WTC11 (cell line): ENCODE results near the gene AVEN. TPM values are rescaled to one million over a fixed set of nuclear protein-coding genes. Genes with fewer than 3 reads are reported as not detected.

Source experiments
- ATAC-seq: fragments of 200-7000 bp; cut with Tn5 transposase; 2 replicates; pipeline ENCODE4 v1.10.0; 2021; ENCODE audit warnings: mild to moderate bottlenecking, moderate library complexity
- CTCF ChIA-PET: fragments of 300-600 bp; sonication (Branson Sonifier 250); formaldehyde crosslinking; loops from one replicate; lab custom pipeline; 2021; ENCODE audit warnings: antibody characterized with exemption; lab: Charles Lee
- POLR2A ChIA-PET: fragments of 350-600 bp; sonication (Branson Sonifier 250); formaldehyde crosslinking; loops from one replicate; lab custom pipeline; 2021; ENCODE audit warnings: antibody characterized with exemption; lab: Charles Lee
- DNase-seq: peaks from one replicate; pipeline ENCODE4 v3.0.0; 2021; ENCODE audit warnings: low spot score
- H3K27ac Mint-ChIP-seq: 2 replicates; pipeline ENCODE4 v1.8.0; 2021; ENCODE audit warnings: mixed read lengths
- H3K27me3 Mint-ChIP-seq: 2 replicates; pipeline ENCODE4 v1.8.0; 2021; ENCODE audit warnings: low read depth, mild to moderate bottlenecking, moderate library complexity, mixed read lengths
- H3K36me3 Mint-ChIP-seq: 2 replicates; pipeline ENCODE4 v1.8.0; 2021; ENCODE audit warnings: mixed read lengths
- H3K4me1 Mint-ChIP-seq: 2 replicates; pipeline ENCODE4 v1.8.0; 2022; ENCODE audit warnings: mixed read lengths
- H3K4me3 Mint-ChIP-seq: 2 replicates; pipeline ENCODE4 v1.8.0; 2021; ENCODE audit warnings: mild to moderate bottlenecking, moderate library complexity, mixed read lengths
- H3K9me3 Mint-ChIP-seq: 2 replicates; pipeline ENCODE4 v1.8.0; 2021; ENCODE audit warnings: mixed read lengths
- E2F4 ChIP-seq: sonication (generic); formaldehyde crosslinking; IDR thresholded peaks from 2 replicates; pipeline ENCODE4 v1.8.1; 2022; ENCODE audit warnings: low read depth, mild to moderate bottlenecking, moderate library complexity, missing genetic modification reagents, borderline replicate concordance
- EMX1 ChIP-seq: fragments of 250-450 bp; sonication (Bioruptor Pico); IDR thresholded peaks from 2 replicates; pipeline ENCODE4 v1.8.0; 2021; ENCODE audit warnings: mild to moderate bottlenecking
- GTF2I ChIP-seq: fragments of 250-450 bp; sonication (Bioruptor Pico); conservative IDR thresholded peaks from 2 replicates; pipeline ENCODE4 v1.4.0; 2021; ENCODE audit warnings: mild to moderate bottlenecking
- IRF2 ChIP-seq: sonication (generic); formaldehyde crosslinking; IDR thresholded peaks from 2 replicates; pipeline ENCODE4 v1.8.0; 2022; ENCODE audit warnings: low read depth, missing genetic modification reagents, borderline replicate concordance
- NFATC4 ChIP-seq: fragments of 250-450 bp; sonication (Bioruptor Pico); IDR thresholded peaks from 2 replicates; pipeline ENCODE4 v1.9.0; 2021; ENCODE audit warnings: mild to moderate bottlenecking
- NFE2L1 ChIP-seq: sonication (generic); formaldehyde crosslinking; IDR thresholded peaks from 2 replicates; pipeline ENCODE4 v1.8.1; 2023; ENCODE audit warnings: missing genetic modification reagents
- NFYB ChIP-seq: sonication (generic); formaldehyde crosslinking; conservative IDR thresholded peaks from 2 replicates; pipeline ENCODE4 v1.8.0; 2022; ENCODE audit warnings: low read depth, missing genetic modification reagents
- NR2C2 ChIP-seq: sonication (generic); formaldehyde crosslinking; IDR thresholded peaks from 2 replicates; pipeline ENCODE4 v1.8.0; 2022; ENCODE audit warnings: mild to moderate bottlenecking, missing genetic modification reagents
- PRRX2 ChIP-seq: fragments of 250-450 bp; sonication (Bioruptor Pico); IDR thresholded peaks from 2 replicates; pipeline ENCODE4 v1.8.0; 2021; ENCODE audit warnings: mild to moderate bottlenecking
- RORB ChIP-seq: fragments of 250-450 bp; sonication (Bioruptor Pico); IDR thresholded peaks from 2 replicates; pipeline ENCODE4 v1.9.0; 2021; ENCODE audit warnings: mild to moderate bottlenecking
- SOX15 ChIP-seq: fragments of 250-450 bp; sonication (Bioruptor Pico); IDR thresholded peaks from 2 replicates; pipeline ENCODE4 v1.9.0; 2021; ENCODE audit warnings: mild to moderate bottlenecking
- TEAD4 ChIP-seq: sonication (generic); formaldehyde crosslinking; IDR thresholded peaks from 2 replicates; pipeline ENCODE4 v1.8.0; 2022; ENCODE audit warnings: mild to moderate bottlenecking, missing genetic modification reagents
- ZNF138 ChIP-seq: sonication (generic); formaldehyde crosslinking; conservative IDR thresholded peaks from 2 replicates; pipeline ENCODE4 v1.8.1; 2022; ENCODE audit warnings: mild to moderate bottlenecking, moderate library complexity, missing genetic modification reagents
- ZNF416 ChIP-seq: fragments of 250-450 bp; sonication (Bioruptor Pico); IDR thresholded peaks from 2 replicates; pipeline ENCODE4 v1.9.0; 2021; ENCODE audit warnings: mild to moderate bottlenecking, inconsistent platforms
- total RNA-seq: library from RNA; stranded (reverse); gene quantifications from 3 replicates; pipeline ENCODE4 v1.2.3, GENCODE V29; 2021
- TF ChIP-seq, protein P1 (sequence below): sonication (generic); formaldehyde crosslinking; IDR thresholded peaks from 2 replicates; pipeline ENCODE4 v1.8.0; 2022; ENCODE audit warnings: mild to moderate bottlenecking, missing genetic modification reagents
- TF ChIP-seq, protein P2 (sequence below): sonication (generic); formaldehyde crosslinking; IDR thresholded peaks from 2 replicates; pipeline ENCODE4 v1.8.1; 2023; ENCODE audit warnings: mild to moderate bottlenecking, missing genetic modification reagents
- TF ChIP-seq, protein P3 (sequence below): fragments of 250-450 bp; sonication (Bioruptor Pico); conservative IDR thresholded peaks from 2 replicates; pipeline ENCODE4 v1.9.0; 2021; ENCODE audit warnings: mild to moderate bottlenecking
- TF ChIP-seq, protein P4 (sequence below): sonication (generic); formaldehyde crosslinking; IDR thresholded peaks from 2 replicates; pipeline ENCODE4 v1.8.1; 2022; ENCODE audit warnings: mild to moderate bottlenecking, moderate library complexity, missing genetic modification reagents
- TF ChIP-seq, protein P5 (sequence below): sonication (generic); formaldehyde crosslinking; IDR thresholded peaks from 2 replicates; pipeline ENCODE4 v1.8.1; 2023; ENCODE audit warnings: mild to moderate bottlenecking, missing genetic modification reagents, moderate library complexity
- TF ChIP-seq, protein P6 (sequence below): sonication (generic); formaldehyde crosslinking; IDR thresholded peaks from 2 replicates; pipeline ENCODE4 v1.8.0; 2023; ENCODE audit warnings: mild to moderate bottlenecking, missing genetic modification reagents
- TF ChIP-seq, protein P7 (sequence below): sonication (generic); formaldehyde crosslinking; IDR thresholded peaks from 2 replicates; pipeline ENCODE4 v1.8.0; 2023; ENCODE audit warnings: missing genetic modification reagents

Gene AVEN
- total RNA-seq, 1 experiment from 2014 or later = 12.4 TPM

DNA sequence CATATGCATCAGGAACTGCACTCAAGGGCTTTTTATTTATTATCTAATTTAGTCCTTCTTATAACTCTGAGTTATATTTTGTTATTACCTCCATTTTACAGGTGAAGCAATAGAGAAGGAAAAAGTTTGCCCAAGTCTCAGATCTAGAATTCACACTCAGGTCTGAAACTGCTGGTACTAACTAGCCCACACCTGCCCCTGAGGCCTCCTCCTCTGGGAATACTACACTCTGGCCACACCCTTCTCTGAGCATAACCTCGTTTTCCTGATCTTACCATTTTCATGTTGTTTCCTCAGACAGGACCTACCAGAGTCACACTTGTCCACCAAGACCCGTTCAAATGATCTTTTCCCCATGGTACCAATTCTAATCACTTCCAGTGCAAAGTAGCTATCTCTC lies 164.8 kb downstream of the AVEN start:
- Mint-ChIP-seq H3K4me1 (peaks cover 12% of the 10 kb centered on the region), H3K36me3 (no peaks in the 10 kb centered on the region), H3K9me3 (no peaks in the 10 kb centered on the region), H3K4me3 (no peak overlapping the region), H3K27me3 (no peaks in the 10 kb centered on the region), H3K27ac (peak overlapping the region; percentile 55; the same call in 1 of the 2 replicates)
- ChIA-PET CTCF (no interaction called here), POLR2A (no interaction called here)
- TF ChIP-seq EMX1 (CRISPR knock-in tag) (no peak), GTF2I (CRISPR knock-in tag) (no peak), NFYB (CRISPR knock-in tag) (no peak)
- TF ChIP-seq, protein P1, sequence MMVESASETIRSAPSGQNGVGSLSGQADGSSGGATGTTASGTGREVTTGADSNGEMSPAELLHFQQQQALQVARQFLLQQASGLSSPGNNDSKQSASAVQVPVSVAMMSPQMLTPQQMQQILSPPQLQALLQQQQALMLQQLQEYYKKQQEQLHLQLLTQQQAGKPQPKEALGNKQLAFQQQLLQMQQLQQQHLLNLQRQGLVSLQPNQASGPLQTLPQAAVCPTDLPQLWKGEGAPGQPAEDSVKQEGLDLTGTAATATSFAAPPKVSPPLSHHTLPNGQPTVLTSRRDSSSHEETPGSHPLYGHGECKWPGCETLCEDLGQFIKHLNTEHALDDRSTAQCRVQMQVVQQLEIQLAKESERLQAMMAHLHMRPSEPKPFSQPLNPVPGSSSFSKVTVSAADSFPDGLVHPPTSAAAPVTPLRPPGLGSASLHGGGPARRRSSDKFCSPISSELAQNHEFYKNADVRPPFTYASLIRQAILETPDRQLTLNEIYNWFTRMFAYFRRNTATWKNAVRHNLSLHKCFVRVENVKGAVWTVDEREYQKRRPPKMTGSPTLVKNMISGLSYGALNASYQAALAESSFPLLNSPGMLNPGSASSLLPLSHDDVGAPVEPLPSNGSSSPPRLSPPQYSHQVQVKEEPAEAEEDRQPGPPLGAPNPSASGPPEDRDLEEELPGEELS (CRISPR knock-in tag) = no peak
- TF ChIP-seq, protein P2, sequence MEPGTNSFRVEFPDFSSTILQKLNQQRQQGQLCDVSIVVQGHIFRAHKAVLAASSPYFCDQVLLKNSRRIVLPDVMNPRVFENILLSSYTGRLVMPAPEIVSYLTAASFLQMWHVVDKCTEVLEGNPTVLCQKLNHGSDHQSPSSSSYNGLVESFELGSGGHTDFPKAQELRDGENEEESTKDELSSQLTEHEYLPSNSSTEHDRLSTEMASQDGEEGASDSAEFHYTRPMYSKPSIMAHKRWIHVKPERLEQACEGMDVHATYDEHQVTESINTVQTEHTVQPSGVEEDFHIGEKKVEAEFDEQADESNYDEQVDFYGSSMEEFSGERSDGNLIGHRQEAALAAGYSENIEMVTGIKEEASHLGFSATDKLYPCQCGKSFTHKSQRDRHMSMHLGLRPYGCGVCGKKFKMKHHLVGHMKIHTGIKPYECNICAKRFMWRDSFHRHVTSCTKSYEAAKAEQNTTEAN (CRISPR knock-in tag) = no peak
- TF ChIP-seq, protein P3, sequence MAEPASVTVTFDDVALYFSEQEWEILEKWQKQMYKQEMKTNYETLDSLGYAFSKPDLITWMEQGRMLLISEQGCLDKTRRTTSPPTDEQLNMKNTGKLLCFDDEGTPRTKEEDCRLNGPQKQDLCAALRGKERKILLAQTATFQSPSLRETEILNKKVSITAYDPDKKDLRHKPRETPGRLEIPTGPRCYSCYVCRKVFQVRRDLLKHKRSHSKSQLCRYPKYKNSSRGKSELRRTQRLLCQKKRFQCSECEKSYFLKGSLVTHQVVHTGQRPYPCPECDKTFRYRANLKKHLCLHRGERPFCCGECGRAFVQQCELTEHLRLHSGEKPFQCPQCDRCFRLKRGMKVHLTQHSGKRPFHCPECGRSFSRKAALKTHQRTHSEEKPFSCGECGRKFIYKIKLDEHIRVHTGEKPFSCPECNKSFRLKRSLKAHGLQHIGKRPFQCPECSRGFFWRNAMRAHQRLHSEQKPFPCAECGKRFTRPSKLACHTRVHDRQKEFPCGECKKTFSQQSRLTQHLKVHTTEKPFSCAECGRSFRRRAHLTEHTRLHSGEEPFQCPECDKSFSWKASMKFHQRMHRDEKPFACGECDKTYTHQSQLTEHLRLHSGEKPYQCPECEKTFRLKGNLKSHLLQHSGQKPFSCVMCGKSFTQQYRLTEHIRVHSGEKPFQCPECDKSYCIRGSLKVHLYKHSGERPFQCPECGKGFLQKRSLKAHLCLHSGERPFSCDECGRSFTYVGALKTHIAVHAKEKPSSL (CRISPR knock-in tag) = no peak
- no peak for ATAC-seq
- DNase-seq = no peak

- Mint-ChIP-seq H3K36me3 (no peaks in the 10 kb centered on the region), H3K27ac (no peak overlapping the region), H3K27me3 (no peaks in the 10 kb centered on the region), H3K4me3 (no peak overlapping the region), H3K4me1 (peaks cover 14% of the 10 kb centered on the region), H3K9me3 (no peaks in the 10 kb centered on the region)
- ChIA-PET POLR2A (no interaction called here), CTCF (interaction anchor here (0.6 kb wide), 1 partner anchor 940 kb away, joined by 3 read pairs; no protein-coding TSS in a partner anchor)
- TF ChIP-seq IRF2 (CRISPR knock-in tag) (no peak), SOX15 (CRISPR knock-in tag) (no peak), NFYB (CRISPR knock-in tag) (no peak), ZNF138 (CRISPR knock-in tag) (no peak), TEAD4 (CRISPR knock-in tag) (no peak), NR2C2 (CRISPR knock-in tag) (no peak), NFE2L1 (no peak), NFATC4 (no peak), RORB (CRISPR knock-in tag) (no peak), E2F4 (CRISPR knock-in tag) (no peak), PRRX2 (no peak), ZNF416 (no peak)
- TF ChIP-seq, protein P4, sequence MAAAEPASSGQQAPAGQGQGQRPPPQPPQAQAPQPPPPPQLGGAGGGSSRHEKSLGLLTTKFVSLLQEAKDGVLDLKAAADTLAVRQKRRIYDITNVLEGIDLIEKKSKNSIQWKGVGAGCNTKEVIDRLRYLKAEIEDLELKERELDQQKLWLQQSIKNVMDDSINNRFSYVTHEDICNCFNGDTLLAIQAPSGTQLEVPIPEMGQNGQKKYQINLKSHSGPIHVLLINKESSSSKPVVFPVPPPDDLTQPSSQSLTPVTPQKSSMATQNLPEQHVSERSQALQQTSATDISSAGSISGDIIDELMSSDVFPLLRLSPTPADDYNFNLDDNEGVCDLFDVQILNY (CRISPR knock-in tag) = no peak
- TF ChIP-seq, protein P5, sequence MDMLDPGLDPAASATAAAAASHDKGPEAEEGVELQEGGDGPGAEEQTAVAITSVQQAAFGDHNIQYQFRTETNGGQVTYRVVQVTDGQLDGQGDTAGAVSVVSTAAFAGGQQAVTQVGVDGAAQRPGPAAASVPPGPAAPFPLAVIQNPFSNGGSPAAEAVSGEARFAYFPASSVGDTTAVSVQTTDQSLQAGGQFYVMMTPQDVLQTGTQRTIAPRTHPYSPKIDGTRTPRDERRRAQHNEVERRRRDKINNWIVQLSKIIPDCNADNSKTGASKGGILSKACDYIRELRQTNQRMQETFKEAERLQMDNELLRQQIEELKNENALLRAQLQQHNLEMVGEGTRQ (CRISPR knock-in tag) = no peak
- TF ChIP-seq, protein P6, sequence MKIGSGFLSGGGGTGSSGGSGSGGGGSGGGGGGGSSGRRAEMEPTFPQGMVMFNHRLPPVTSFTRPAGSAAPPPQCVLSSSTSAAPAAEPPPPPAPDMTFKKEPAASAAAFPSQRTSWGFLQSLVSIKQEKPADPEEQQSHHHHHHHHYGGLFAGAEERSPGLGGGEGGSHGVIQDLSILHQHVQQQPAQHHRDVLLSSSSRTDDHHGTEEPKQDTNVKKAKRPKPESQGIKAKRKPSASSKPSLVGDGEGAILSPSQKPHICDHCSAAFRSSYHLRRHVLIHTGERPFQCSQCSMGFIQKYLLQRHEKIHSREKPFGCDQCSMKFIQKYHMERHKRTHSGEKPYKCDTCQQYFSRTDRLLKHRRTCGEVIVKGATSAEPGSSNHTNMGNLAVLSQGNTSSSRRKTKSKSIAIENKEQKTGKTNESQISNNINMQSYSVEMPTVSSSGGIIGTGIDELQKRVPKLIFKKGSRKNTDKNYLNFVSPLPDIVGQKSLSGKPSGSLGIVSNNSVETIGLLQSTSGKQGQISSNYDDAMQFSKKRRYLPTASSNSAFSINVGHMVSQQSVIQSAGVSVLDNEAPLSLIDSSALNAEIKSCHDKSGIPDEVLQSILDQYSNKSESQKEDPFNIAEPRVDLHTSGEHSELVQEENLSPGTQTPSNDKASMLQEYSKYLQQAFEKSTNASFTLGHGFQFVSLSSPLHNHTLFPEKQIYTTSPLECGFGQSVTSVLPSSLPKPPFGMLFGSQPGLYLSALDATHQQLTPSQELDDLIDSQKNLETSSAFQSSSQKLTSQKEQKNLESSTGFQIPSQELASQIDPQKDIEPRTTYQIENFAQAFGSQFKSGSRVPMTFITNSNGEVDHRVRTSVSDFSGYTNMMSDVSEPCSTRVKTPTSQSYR (CRISPR knock-in tag) = no peak
- TF ChIP-seq, protein P7, sequence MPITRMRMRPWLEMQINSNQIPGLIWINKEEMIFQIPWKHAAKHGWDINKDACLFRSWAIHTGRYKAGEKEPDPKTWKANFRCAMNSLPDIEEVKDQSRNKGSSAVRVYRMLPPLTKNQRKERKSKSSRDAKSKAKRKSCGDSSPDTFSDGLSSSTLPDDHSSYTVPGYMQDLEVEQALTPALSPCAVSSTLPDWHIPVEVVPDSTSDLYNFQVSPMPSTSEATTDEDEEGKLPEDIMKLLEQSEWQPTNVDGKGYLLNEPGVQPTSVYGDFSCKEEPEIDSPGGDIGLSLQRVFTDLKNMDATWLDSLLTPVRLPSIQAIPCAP (CRISPR knock-in tag) = no peak
- no peak for DNase-seq
- ATAC-seq = peak; percentile 46; the same call in 1 of the 2 replicates
These were observed 166.4 kb downstream of the AVEN start for GRCh38 chr15:33872416-33873106.
